B cell (primary cell): ENCODE measurements around the gene RPA1.

ENCODE experiments used
- EZH2 ChIP-seq: IDR thresholded peaks from 2 replicates; pipeline ENCODE4 v1.6.1; 2012; ENCODE audit warnings: borderline replicate concordance, low read depth, mild to moderate bottlenecking, moderate library complexity, low read length; ENCODE audit not compliant: insufficient read depth, poor library complexity, severe bottlenecking
- TF ChIP-seq, protein P1 (sequence below): fragments of 200-600 bp; IDR thresholded peaks from one replicate; pipeline ENCODE4 v1.8.0; 2022; ENCODE audit warnings: antibody characterized with exemption, mild to moderate bottlenecking

DNA sequence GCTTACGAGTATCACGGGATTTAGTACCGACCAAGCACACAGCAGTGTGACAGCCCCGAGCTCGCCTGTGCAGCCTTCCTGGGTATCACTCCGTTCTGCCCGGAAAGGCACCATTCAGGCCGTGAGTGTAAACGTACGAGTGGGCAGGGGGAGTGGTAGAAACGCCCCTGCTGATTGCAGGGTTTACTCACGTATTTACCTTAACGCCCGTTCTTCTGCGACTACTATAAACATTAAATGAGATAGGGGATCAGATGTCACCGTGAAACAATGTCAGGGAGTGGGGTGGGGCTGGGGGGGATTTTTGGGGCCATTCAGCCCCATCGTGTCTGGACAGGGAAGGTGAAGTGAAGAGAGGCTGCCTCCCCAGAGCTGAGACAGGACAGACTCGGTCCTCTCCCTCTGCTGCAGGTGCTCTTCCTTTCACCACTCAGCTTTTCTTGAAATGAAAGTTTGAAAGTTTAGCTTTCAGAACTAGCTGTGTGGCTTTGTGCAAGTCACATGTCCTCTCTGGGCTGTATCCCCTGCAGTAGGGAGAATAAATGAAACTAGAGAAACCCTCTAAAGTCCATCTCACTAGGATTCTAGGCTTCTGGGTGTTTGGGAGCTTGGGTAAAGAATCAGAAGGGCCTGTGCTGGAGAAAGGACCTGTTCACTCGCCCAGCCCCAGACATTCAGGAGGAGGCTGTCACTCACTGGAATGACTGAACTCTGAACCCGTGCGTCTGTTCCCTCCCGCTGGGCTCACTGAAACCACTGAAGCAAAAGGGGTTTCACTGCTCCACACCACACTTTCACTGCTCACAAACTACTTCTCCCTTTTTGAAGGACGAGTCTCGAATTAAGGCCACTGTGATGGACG lies 66.7 kb downstream of the RPA1 start:
- TF ChIP-seq, protein P1, sequence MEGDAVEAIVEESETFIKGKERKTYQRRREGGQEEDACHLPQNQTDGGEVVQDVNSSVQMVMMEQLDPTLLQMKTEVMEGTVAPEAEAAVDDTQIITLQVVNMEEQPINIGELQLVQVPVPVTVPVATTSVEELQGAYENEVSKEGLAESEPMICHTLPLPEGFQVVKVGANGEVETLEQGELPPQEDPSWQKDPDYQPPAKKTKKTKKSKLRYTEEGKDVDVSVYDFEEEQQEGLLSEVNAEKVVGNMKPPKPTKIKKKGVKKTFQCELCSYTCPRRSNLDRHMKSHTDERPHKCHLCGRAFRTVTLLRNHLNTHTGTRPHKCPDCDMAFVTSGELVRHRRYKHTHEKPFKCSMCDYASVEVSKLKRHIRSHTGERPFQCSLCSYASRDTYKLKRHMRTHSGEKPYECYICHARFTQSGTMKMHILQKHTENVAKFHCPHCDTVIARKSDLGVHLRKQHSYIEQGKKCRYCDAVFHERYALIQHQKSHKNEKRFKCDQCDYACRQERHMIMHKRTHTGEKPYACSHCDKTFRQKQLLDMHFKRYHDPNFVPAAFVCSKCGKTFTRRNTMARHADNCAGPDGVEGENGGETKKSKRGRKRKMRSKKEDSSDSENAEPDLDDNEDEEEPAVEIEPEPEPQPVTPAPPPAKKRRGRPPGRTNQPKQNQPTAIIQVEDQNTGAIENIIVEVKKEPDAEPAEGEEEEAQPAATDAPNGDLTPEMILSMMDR, result no peak
- TF ChIP-seq EZH2, result no peak
